Measurements from ENCODE around the gene BCAS2.

GRCh38 chr1:114552106-114552639, 29.2 kb downstream of the BCAS2 start:
- no peak for TF ChIP-seq POLR2A (IDR thresholded peaks at IDR 0.05)
- TF ChIP-seq CTCF (IDR thresholded peaks at IDR 0.05): no peak

Measured in esophagus squamous epithelium (tissue), 4 donors.